Measurements from ENCODE around the gene ANKRD62. TPM values are rescaled to one million over a fixed set of nuclear protein-coding genes. Genes with fewer than 3 reads are reported as not detected.

Gene ANKRD62
- total and polyA plus RNA-seq, 2 of the 4 experiments (the other 2 are of a cell fraction), result not detected

DNA sequence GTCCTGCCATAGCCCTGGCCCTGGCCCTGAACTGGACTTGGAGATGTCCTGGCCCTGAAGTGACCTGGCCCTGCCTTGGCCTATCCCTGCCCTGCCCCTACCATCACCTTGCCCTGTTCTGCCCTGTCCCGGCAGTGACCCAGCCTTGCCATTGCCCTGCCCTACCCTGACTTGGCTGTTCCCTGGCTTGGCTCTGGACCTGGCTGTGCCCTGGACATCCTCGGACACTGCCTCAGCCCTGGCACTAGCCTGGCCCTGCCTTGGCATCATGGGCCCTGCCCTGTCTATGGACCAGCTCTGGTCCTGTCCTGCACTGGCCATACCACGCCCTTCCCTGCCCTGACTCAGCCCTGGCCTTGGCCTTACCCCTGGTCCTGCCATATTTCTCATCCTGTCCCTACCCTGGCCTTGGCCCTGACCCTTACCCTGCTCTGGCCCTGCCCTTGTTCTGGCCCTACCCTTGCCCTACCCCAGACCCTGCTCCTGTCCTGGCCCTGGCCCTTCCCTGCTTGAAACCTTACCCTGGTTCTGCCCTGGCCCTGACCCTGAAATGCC is 6.1 kb upstream of the ANKRD62 start:
- H4K91ac ChIP-seq (ENCODE audit: insufficient read depth, low read depth, low read length), result no peak overlapping the region
- H3K4ac ChIP-seq (ENCODE audit: low read depth, low read length), result no peak overlapping the region
- DNase-seq, result no peak
- H2BK120ac ChIP-seq (ENCODE audit: low read depth, low read length), result no peak overlapping the region
- H3K36me3 ChIP-seq (ENCODE audit: control insufficient read depth, insufficient read depth, low read length), result no peaks in the 10 kb centered on the region
- H3K56ac ChIP-seq (ENCODE audit: extremely low read depth, insufficient read depth, low read length), result no peak overlapping the region
- H3K4me1 ChIP-seq (ENCODE audit: control insufficient read depth, insufficient read depth, low read length), result no peaks in the 10 kb centered on the region
- no peak overlapping the region for H3K4me3 ChIP-seq (ENCODE audit: insufficient read depth, low read depth, low read length)
- no peak overlapping the region for H3K18ac ChIP-seq (ENCODE audit: low read depth, low read length)
- no peak overlapping the region for H3K4me2 ChIP-seq (ENCODE audit: low read depth, low read length)
- H2BK20ac ChIP-seq (ENCODE audit: low read depth, low read length), result no peak overlapping the region
- H4K20me1 ChIP-seq (ENCODE audit: insufficient read depth, low read length), result no peaks in the 10 kb centered on the region
- H3K27me3 ChIP-seq (ENCODE audit: control insufficient read depth, insufficient read depth, low read length), result peaks cover 2% of the 10 kb centered on the region
- WGBS, 2 experiments (ENCODE audit: extremely low coverage in 2 of 2, insufficient read length in 1 of 2), result 67% methylated on average over 2 of the region's 3 CpGs; no CpG with 5 or more reads in 1 of the 2 experiments
- peak overlapping the region; percentile 8 for H2AK9ac ChIP-seq (replicated peaks; ENCODE audit: low read depth, low read length, poor library complexity)
- in situ Hi-C loops (cut with MboI; ENCODE audit: low sequenced_read_pairs), result no loop called here
- H3K9me3 ChIP-seq (ENCODE audit: control insufficient read depth, insufficient read depth, low read length), result no peaks in the 10 kb centered on the region
- no peak overlapping the region for H3K14ac ChIP-seq (replicated peaks; ENCODE audit: low read depth, low read length)
- POLR2A ChIA-PET (ENCODE audit: unreplicated experiment), result no interaction called here
- no peak for ATAC-seq (ENCODE audit: low read depth)
- no TSS peak for BruUV-seq (replicated peaks)
- dilution Hi-C loops (cut with HindIII; ENCODE audit: low sequenced_read_pairs, unreplicated experiment), result no loop called here
- no peak overlapping the region for H3K9ac ChIP-seq (ENCODE audit: low read depth, low read length)
- no peak overlapping the region for H4K5ac ChIP-seq (ENCODE audit: low read depth, low read length)
- no peaks in the 10 kb centered on the region for H3K79me1 ChIP-seq (ENCODE audit: low read depth in 1 of 2, low read length in 2 of 2)
- intact Hi-C loops (cut with micrococcal nuclease), result no loop called here
- no peak overlapping the region for H4K8ac ChIP-seq (ENCODE audit: low read depth in 2 of 2, low read length in 2 of 2)
- H2BK15ac ChIP-seq (ENCODE audit: low read depth, low read length), result no peak overlapping the region
- H2BK5ac ChIP-seq (ENCODE audit: low read depth, low read length, poor library complexity, severe bottlenecking), result no peak overlapping the region
- H3K9me1 ChIP-seq (ENCODE audit: insufficient read depth, low read length), result no peaks in the 10 kb centered on the region
- no peak overlapping the region for H3K23ac ChIP-seq (ENCODE audit: low read depth, low read length)
- no peak overlapping the region for H2AK5ac ChIP-seq (ENCODE audit: low read depth, low read length)
- CTCF ChIA-PET, result no interaction called here
- H3K27ac ChIP-seq (ENCODE audit: insufficient read depth, low read length), result no peak overlapping the region
- no peak overlapping the region for H2AFZ ChIP-seq (replicated peaks; ENCODE audit: low read length, poor library complexity)
- TF ChIP-seq, protein P1, sequence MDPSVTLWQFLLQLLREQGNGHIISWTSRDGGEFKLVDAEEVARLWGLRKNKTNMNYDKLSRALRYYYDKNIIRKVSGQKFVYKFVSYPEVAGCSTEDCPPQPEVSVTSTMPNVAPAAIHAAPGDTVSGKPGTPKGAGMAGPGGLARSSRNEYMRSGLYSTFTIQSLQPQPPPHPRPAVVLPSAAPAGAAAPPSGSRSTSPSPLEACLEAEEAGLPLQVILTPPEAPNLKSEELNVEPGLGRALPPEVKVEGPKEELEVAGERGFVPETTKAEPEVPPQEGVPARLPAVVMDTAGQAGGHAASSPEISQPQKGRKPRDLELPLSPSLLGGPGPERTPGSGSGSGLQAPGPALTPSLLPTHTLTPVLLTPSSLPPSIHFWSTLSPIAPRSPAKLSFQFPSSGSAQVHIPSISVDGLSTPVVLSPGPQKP (IDR thresholded peaks at IDR 0.05; ENCODE audit: borderline replicate concordance, low read depth, low read length), result no peak
- TF ChIP-seq SMC3 (IDR thresholded peaks at IDR 0.05; ENCODE audit: low read depth, low read length) (no peak), RCOR1 (IDR thresholded peaks at IDR 0.05; ENCODE audit: insufficient replicate concordance, low read length) (no peak), NFE2L2 (IDR thresholded peaks at IDR 0.05; ENCODE audit: low read depth, low read length) (no peak), USF2 (IDR thresholded peaks at IDR 0.05; ENCODE audit: low read depth, low read length) (no peak), CHD1 (IDR thresholded peaks at IDR 0.05; ENCODE audit: low read depth, low read length) (no peak), CEBPB (IDR thresholded peaks at IDR 0.05; ENCODE audit: low read depth, low read length) (no peak), MAFK (IDR thresholded peaks at IDR 0.05; ENCODE audit: low read depth, low read length) (no peak), POLR2A (IDR thresholded peaks at IDR 0.05; ENCODE audit: low read depth, low read length) (no peak), MXI1 (IDR thresholded peaks at IDR 0.05; ENCODE audit: borderline replicate concordance, low read depth, low read length) (no peak), BHLHE40 (IDR thresholded peaks at IDR 0.05; ENCODE audit: low read depth, low read length) (no peak), FOS (IDR thresholded peaks at IDR 0.05; ENCODE audit: low read depth, low read length) (no peak), MAZ (IDR thresholded peaks at IDR 0.05; ENCODE audit: borderline replicate concordance, low read depth, low read length) (no peak), RFX5 (IDR thresholded peaks at IDR 0.05; ENCODE audit: low read depth, low read length) (no peak), RAD21 (IDR thresholded peaks at IDR 0.05; ENCODE audit: low read length) (no peak)
- TF ChIP-seq, protein P2, sequence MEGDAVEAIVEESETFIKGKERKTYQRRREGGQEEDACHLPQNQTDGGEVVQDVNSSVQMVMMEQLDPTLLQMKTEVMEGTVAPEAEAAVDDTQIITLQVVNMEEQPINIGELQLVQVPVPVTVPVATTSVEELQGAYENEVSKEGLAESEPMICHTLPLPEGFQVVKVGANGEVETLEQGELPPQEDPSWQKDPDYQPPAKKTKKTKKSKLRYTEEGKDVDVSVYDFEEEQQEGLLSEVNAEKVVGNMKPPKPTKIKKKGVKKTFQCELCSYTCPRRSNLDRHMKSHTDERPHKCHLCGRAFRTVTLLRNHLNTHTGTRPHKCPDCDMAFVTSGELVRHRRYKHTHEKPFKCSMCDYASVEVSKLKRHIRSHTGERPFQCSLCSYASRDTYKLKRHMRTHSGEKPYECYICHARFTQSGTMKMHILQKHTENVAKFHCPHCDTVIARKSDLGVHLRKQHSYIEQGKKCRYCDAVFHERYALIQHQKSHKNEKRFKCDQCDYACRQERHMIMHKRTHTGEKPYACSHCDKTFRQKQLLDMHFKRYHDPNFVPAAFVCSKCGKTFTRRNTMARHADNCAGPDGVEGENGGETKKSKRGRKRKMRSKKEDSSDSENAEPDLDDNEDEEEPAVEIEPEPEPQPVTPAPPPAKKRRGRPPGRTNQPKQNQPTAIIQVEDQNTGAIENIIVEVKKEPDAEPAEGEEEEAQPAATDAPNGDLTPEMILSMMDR (conservative IDR thresholded peaks at IDR 0.05; ENCODE audit: low read depth, low read length), result no peak

All from IMR-90 (cell line).